Uterus (tissue), 2 donors: ENCODE data around the gene INTU.
"Not testable (repeated sequence)": the region's sequence is repeated elsewhere in the genome, so short reads cannot be mapped to it uniquely, and the experiment has no call there.

Experiments
- POLR2A ChIP-seq, 2 donors: fragments of 450-650 bp; IDR thresholded peaks; one replicate each; pipeline ENCODE4 v1.6.1; 2016; ENCODE audit warnings: antibody characterized with exemption in 2 of 2, mild to moderate bottlenecking in 1 of 2, moderate library complexity in 1 of 2
- TF ChIP-seq, protein P1 (sequence below), 4 experiments: fragments of 200-600 bp in 2 of 4; fragments of 450-650 bp in 2 of 4; sonication (generic) in 2 of 4; IDR thresholded peaks; one replicate each; pipeline ENCODE4 v1.5.1; 2016 to 2019; ENCODE audit warnings: antibody characterized with exemption in 4 of 4, mild to moderate bottlenecking in 2 of 4, moderate library complexity in 1 of 4

DNA sequence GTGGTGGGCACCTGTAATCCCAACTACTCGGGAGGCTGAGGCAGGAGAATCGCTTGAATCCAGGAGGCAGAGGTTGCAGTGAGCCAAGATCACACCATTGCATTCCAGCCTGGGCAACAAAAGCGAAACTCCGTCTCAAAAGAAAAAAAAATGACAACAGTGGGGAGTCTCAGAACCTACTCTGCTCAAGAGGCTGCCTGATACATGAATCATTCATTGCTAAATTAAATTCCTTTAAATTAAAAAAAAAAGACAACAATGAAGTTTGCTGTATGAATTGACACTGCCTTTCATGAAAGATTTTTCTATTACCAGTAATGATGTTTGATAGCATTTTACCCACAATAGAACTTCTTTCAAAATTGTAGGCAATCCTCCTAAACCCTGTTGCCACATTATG is 46.3 kb upstream of the INTU start:
- TF ChIP-seq, protein P1, sequence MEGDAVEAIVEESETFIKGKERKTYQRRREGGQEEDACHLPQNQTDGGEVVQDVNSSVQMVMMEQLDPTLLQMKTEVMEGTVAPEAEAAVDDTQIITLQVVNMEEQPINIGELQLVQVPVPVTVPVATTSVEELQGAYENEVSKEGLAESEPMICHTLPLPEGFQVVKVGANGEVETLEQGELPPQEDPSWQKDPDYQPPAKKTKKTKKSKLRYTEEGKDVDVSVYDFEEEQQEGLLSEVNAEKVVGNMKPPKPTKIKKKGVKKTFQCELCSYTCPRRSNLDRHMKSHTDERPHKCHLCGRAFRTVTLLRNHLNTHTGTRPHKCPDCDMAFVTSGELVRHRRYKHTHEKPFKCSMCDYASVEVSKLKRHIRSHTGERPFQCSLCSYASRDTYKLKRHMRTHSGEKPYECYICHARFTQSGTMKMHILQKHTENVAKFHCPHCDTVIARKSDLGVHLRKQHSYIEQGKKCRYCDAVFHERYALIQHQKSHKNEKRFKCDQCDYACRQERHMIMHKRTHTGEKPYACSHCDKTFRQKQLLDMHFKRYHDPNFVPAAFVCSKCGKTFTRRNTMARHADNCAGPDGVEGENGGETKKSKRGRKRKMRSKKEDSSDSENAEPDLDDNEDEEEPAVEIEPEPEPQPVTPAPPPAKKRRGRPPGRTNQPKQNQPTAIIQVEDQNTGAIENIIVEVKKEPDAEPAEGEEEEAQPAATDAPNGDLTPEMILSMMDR (IDR thresholded peaks at IDR 0.05) = not testable (repeated sequence)
- not testable (repeated sequence) for TF ChIP-seq POLR2A (IDR thresholded peaks at IDR 0.05)
